Left ventricle myocardium inferior (tissue), 1 donor: ENCODE measurements around the gene RPS6KA2. TPM values are rescaled to one million over a fixed set of nuclear protein-coding genes. Genes with fewer than 3 reads are reported as not detected.

Experiments
- DNase-seq: peaks from one replicate; pipeline ENCODE4 v3.0.0-alpha.2; 2020
- H3K27ac ChIP-seq: fragments of 200-600 bp; replicated peaks from 2 replicates; pipeline ENCODE4 v1.8.0; 2021
- H3K27me3 ChIP-seq: fragments of 200-600 bp; 2 replicates; pipeline ENCODE4 v1.8.0; 2021; ENCODE audit warnings: low read depth
- H3K36me3 ChIP-seq: fragments of 200-600 bp; 2 replicates; pipeline ENCODE4 v1.8.0; 2021
- H3K4me1 ChIP-seq: fragments of 200-600 bp; 2 replicates; pipeline ENCODE4 v1.8.0; 2021
- H3K4me3 ChIP-seq: fragments of 200-600 bp; 2 replicates; pipeline ENCODE4 v1.8.0; 2021; ENCODE audit warnings: mild to moderate bottlenecking, moderate library complexity
- H3K9me3 ChIP-seq: fragments of 200-600 bp; replicated peaks from 2 replicates; pipeline ENCODE4 v1.8.0; 2021
- intact Hi-C: fragments of 100-400 bp; cut with micrococcal nuclease; formaldehyde crosslinking; loops from one replicate; pipeline ENCODE4 v1.11.0; 2022
- total RNA-seq: library from RNA; stranded (reverse); fragmentation: NEBNext Ultra II Directional; extraction: Animal tissue kit (Norgen Biotek cat#: 25700); gene quantifications from one replicate; pipeline ENCODE4 v1.2.1, GENCODE V29; 2021
- TF ChIP-seq, protein P1 (sequence below): fragments of 200-600 bp; IDR thresholded peaks from 2 replicates; pipeline ENCODE4 v1.8.0; 2021; ENCODE audit warnings: antibody characterized with exemption, mild to moderate bottlenecking, borderline replicate concordance
- donor health status: DM: no; HTN: yes; CAD: no; lungs with severe emphysema.

The RPS6KA2 gene
- total RNA-seq, 1 donor from 2014 or later = 77.2 TPM

DNA sequence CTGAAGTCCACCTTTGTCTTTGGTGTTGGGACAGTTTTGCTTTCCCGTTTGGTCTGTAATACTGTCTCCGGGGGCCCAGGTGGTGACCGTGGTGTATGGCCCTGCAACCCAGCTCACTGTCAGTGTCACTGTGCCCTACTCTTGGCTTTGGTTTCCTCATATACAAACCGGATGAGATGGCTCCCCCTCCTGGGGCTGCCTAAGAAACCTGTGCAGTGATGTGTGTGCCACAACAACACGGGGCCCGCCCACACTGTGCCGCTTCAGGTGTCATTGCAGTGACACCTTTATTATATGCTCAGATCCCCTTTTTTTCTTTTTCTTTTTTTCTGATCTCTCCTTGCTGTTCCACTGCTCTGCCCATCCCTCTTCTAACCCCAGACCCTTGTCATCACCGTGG is 114.5 kb downstream of the RPS6KA2 start:
- H3K36me3 ChIP-seq = peaks cover 40% of the 10 kb centered on the region
- TF ChIP-seq, protein P1, sequence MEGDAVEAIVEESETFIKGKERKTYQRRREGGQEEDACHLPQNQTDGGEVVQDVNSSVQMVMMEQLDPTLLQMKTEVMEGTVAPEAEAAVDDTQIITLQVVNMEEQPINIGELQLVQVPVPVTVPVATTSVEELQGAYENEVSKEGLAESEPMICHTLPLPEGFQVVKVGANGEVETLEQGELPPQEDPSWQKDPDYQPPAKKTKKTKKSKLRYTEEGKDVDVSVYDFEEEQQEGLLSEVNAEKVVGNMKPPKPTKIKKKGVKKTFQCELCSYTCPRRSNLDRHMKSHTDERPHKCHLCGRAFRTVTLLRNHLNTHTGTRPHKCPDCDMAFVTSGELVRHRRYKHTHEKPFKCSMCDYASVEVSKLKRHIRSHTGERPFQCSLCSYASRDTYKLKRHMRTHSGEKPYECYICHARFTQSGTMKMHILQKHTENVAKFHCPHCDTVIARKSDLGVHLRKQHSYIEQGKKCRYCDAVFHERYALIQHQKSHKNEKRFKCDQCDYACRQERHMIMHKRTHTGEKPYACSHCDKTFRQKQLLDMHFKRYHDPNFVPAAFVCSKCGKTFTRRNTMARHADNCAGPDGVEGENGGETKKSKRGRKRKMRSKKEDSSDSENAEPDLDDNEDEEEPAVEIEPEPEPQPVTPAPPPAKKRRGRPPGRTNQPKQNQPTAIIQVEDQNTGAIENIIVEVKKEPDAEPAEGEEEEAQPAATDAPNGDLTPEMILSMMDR = no peak
- H3K27ac ChIP-seq = no peak overlapping the region
- no peak for DNase-seq
- intact Hi-C loops = no loop called here
- peaks cover 17% of the 10 kb centered on the region for H3K4me1 ChIP-seq
- H3K27me3 ChIP-seq = no peaks in the 10 kb centered on the region
- no peaks in the 10 kb centered on the region for H3K9me3 ChIP-seq
- H3K4me3 ChIP-seq = no peak overlapping the region

DNA sequence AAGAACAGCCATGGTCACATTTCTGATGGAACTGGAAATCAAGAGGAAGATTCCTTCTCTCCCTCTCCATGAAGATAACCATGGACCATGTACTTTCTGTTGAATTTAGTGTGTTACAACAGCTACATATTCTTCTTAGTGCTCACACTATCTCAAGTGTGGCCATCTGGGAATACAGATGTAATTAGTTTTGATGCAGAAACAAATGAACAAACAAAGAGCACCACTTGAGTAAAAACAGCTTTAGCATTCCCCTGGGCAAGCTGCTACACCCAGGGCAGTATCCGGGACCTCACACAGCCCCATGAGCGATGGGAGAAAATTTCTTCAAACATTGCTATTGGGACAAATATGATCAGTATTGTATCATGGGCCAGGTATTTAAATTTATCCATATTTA is 115.7 kb downstream of the RPS6KA2 start:
- H3K27me3 ChIP-seq = no peaks in the 10 kb centered on the region
- TF ChIP-seq, protein P1 = no peak
- H3K4me1 ChIP-seq = peaks cover 14% of the 10 kb centered on the region
- DNase-seq = no peak
- H3K27ac ChIP-seq = no peak overlapping the region
- no peaks in the 10 kb centered on the region for H3K9me3 ChIP-seq
- intact Hi-C loops = no loop called here
- peaks cover 48% of the 10 kb centered on the region for H3K36me3 ChIP-seq
- no peak overlapping the region for H3K4me3 ChIP-seq

DNA sequence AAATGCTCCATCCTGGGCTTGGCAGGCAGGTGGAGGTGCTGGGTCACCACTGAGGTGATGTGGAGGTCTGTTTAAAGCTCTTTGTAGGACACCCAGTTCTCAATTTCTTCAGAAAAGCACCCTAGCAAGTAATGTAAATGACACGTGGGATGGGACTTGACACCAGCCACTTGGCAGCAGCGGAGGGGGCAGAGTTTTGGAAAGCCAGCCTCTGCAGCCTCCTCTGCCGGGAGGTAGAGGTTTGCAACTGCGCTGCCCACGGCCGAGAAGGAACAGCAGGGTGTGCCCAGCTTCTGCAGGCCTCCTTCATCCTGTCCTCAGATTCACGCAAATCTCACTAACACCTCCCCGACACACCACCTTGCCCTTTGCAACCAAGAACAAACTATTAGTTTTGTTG is 117.9 kb downstream of the RPS6KA2 start:
- no peak overlapping the region for H3K27ac ChIP-seq
- peaks cover 54% of the 10 kb centered on the region for H3K36me3 ChIP-seq
- TF ChIP-seq, protein P1 = no peak
- no peaks in the 10 kb centered on the region for H3K27me3 ChIP-seq
- no peak overlapping the region for H3K4me3 ChIP-seq
- DNase-seq = no peak
- no peaks in the 10 kb centered on the region for H3K9me3 ChIP-seq
- intact Hi-C loops = no loop called here
- no peaks in the 10 kb centered on the region for H3K4me1 ChIP-seq

DNA sequence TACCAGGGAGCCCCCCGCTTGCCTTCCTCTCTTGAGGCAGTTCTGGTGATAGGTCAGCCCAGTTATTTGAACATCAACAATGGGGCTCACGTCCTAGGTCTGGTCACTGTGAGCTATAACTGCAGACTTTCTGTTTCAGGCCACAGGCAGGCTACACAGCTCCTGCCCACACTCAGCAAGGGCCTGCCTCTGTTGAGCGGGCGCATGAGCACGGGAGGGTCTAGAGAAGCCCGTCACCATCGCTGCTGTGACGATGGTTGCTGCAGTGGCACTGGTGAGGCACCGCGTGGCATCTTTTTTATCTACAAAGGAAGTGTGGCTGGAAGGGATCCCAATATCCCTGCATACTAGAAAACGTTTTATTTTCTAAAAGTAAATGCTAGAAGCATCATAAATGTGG is 118.3 kb downstream of the RPS6KA2 start:
- Histone ChIP-seq H3K36me3 (peaks cover 54% of the 10 kb centered on the region), H3K4me1 (no peaks in the 10 kb centered on the region), H3K27ac (no peak overlapping the region), H3K9me3 (no peaks in the 10 kb centered on the region), H3K27me3 (no peaks in the 10 kb centered on the region), H3K4me3 (no peak overlapping the region)
- no peak for DNase-seq
- TF ChIP-seq, protein P1 = no peak
- intact Hi-C loops = no loop called here

DNA sequence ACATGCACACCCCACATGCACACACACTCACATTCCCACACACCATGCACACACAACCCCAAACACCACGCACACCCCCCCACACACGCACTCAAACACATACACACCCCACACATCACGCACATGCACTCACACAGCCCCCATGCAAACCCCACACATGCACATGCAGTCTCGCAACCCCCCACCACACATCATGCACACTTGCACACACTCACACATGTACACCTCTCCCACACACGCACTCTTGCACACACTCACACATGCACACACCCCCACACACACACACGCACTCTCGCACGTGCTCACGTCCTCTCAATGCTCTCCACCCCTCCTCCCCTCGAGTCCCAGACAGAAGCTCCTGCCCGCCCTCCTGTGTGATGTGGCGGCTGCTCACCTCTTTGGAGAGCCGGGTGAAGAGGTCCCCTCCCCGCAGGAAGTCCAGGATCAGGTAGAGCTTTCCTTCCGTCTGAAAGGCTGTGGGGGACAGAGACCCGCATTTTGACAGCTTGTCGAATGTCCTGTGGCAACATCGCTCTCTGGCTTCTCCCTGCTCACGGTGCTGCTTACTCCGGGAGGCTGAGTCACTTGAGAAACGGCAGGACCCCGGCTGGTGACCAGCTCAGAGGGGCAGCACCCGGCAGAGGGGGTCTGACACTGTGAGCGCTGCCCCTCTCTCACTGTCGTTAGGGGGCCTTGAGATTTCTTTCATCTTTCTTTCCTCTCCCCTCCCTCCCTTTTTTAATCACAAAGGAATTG is 119.1 kb downstream of the RPS6KA2 start:
- intact Hi-C loops = no loop called here
- Histone ChIP-seq H3K27ac (no peak overlapping the region), H3K27me3 (no peaks in the 10 kb centered on the region), H3K9me3 (no peaks in the 10 kb centered on the region), H3K4me3 (no peak overlapping the region), H3K4me1 (no peaks in the 10 kb centered on the region), H3K36me3 (peaks cover 57% of the 10 kb centered on the region)
- DNase-seq = no peak
- TF ChIP-seq, protein P1 = no peak
